Transverse colon (tissue), 4 donors: ENCODE measurements around the gene RELN.

Source experiments
- EP300 ChIP-seq: sonication (generic); formaldehyde crosslinking; IDR thresholded peaks from one replicate; pipeline ENCODE4 v1.6.1; 2017; ENCODE audit warnings: antibody characterized with exemption, low read depth
- POLR2A ChIP-seq: fragments of 450-650 bp; IDR thresholded peaks from one replicate; pipeline ENCODE4 v1.6.1; 2016; ENCODE audit warnings: antibody characterized with exemption, mild to moderate bottlenecking, moderate library complexity
- POLR2AphosphoS5 ChIP-seq, 3 donors: sonication (generic); formaldehyde crosslinking; IDR thresholded peaks; one replicate each; pipeline ENCODE4 v1.6.1; 2016; ENCODE audit warnings: antibody characterized with exemption in 3 of 3
- TF ChIP-seq, protein P1 (sequence below), 5 experiments: fragments of 200-600 bp in 3 of 5; fragments of 450-650 bp in 2 of 5; sonication (generic) in 3 of 5; IDR thresholded peaks; 1 replicate in 2 of 5; 2 replicates in 3 of 5; pipeline ENCODE4 v1.5.1; 2016 to 2017; ENCODE audit warnings: antibody characterized with exemption in 5 of 5, inconsistent platforms in 3 of 5, mild to moderate bottlenecking in 2 of 5, moderate library complexity in 1 of 5

GRCh38 chr7:103996639-103997038 lies 7.2 kb upstream of the RELN start:
- TF ChIP-seq, protein P1, sequence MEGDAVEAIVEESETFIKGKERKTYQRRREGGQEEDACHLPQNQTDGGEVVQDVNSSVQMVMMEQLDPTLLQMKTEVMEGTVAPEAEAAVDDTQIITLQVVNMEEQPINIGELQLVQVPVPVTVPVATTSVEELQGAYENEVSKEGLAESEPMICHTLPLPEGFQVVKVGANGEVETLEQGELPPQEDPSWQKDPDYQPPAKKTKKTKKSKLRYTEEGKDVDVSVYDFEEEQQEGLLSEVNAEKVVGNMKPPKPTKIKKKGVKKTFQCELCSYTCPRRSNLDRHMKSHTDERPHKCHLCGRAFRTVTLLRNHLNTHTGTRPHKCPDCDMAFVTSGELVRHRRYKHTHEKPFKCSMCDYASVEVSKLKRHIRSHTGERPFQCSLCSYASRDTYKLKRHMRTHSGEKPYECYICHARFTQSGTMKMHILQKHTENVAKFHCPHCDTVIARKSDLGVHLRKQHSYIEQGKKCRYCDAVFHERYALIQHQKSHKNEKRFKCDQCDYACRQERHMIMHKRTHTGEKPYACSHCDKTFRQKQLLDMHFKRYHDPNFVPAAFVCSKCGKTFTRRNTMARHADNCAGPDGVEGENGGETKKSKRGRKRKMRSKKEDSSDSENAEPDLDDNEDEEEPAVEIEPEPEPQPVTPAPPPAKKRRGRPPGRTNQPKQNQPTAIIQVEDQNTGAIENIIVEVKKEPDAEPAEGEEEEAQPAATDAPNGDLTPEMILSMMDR (IDR thresholded peaks at IDR 0.05), result no peak
- TF ChIP-seq POLR2AphosphoS5 (IDR thresholded peaks at IDR 0.05), result no peak
- no peak for TF ChIP-seq POLR2A
- no peak for TF ChIP-seq EP300
